NCI-H2081 (cell line): ENCODE data around the gene PCNX4.

Experiments used
- DNase-seq, 2 experiments: peaks; one replicate each; lab custom pipeline; 2025; lab: John Stamatoyannopoulos, UW

Gene PCNX4

GRCh38 chr14:60102389-60102788, 10.7 kb downstream of the PCNX4 start:
- DNase-seq = no peak

DNA sequence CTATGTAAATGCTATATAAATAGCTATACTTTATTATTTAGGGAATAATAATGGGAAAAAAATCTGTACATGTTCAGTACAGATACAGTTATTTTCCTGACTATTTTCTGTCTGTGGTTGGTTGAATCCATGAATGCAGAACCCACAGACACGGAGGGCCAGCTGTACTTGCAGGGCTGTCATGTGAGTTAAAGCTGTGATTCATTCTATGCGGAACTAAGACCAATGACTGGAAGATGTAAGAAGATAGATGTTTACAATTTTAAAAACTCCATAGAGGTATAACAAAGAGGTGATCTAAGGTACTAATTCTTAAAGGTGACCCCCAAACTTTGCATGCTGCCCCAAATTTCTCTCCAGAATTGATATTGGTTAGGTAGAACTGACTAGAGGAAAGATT, 14.6 kb downstream of the PCNX4 start:
- no peak for DNase-seq

DNA sequence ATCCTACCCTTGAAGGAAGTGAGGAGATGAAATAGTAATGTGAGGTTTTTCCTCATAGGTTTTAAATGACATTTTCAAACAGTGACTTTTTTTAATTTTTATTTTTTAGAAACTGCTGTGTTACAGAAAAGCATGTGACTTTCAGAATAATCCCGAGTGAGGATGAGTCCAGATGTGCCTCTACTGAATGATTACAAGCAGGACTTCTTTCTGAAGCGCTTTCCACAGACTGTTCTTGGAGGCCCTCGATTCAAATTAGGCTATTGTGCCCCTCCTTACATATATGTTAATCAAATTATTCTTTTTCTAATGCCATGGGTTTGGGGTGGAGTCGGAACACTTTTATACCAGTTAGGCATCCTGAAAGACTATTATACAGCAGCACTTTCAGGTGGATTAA, 15.8 kb downstream of the PCNX4 start:
- no peak for DNase-seq

- no peak for DNase-seq
Observed at GRCh38 chr14:60111732-60112131, 20.0 kb downstream of the PCNX4 start.

DNA sequence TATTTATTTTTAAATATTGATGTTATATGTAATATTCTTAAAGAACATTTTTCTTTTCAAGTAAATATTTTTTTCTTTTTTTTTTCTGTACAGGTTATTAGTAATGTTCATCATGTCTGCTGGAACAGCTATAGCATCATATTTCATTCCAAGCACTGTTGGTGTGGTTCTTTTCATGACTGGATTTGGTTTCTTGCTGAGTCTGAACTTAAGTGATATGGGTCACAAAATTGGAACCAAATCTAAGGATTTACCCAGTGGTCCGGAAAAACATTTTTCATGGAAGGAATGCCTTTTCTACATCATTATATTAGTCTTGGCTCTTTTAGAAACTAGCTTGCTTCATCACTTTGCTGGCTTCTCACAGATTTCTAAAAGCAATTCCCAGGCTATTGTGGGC, 23.2 kb downstream of the PCNX4 start:
- DNase-seq = no peak

DNA sequence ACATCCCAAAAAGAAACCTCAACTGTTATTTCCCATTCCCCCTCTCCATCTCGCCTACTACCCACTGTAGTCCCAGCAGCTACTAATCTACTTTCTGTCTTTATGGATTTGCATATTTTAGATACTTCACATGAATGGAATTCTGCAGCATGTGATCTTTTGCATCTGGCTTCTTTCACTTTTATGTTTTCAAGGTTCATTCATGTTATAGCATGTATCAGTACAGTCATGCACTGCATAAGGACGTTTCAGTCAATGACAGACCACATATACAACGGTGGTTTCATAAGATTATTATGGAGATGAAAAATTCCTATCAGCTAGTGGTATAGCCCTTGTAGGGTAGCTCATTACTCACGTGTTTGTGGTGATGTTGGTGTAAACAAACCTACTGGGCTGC, 24.5 kb downstream of the PCNX4 start:
- no peak for DNase-seq

DNA sequence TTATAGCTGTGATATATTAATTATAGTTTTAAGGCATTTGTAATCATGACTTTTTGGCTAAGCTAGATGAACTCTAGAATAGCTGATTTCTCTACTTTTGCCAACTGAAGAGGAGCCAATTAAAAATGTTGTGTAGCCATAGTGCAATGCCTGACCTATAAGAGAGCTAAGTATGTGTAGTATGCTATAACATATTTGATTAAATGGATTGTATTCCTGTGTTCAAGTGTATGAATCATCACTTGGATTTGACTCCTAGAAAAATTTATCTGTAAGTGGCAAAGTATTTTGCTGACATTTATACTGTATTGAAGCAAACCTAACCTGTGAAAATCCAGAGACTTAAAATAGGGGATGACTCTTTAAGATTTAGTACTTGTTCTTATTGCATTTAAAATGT, 34.2 kb downstream of the PCNX4 start:
- DNase-seq = no peak

GRCh38 chr14:60133487-60133886, 41.8 kb downstream of the PCNX4 start:
- DNase-seq = no peak

DNA sequence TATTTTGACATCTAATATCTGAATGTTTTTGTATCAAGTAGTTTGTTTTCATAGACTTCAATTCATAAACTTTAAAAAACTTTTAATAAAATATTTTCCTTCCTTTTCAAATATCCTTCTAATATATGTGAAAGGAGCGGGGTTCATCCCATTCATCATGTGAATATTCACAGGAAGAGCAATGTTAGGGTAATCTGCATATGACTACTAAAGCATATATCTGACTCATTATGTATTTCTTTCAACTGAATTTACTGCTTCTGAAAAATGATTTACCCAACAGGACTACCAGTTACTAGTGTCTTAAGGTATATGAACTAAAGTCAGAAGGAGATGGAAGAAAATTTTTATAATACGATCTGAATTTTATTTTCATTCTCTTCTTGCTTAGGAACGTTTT, 43.0 kb downstream of the PCNX4 start:
- no peak for DNase-seq

DNA sequence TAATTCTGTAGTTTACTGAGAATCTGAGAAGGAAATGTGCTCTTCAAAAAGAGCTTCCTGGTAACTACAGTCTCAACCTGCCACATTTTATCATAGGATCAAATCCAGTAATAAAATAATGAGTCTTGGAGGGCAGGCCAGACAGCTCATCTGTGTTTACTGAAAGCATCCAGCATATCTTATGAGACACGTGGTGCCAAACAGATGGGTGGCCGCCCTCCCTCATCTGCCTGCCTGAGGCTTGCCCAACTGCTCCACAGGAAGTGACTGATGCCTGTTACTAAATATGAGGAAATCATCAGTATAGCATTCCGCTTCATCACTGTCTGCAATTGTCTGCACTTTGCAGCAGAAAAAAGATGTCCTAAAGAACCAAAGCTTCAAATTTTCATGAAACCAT, 60.0 kb downstream of the PCNX4 start:
- DNase-seq = peak; percentile 17 to 59

DNA sequence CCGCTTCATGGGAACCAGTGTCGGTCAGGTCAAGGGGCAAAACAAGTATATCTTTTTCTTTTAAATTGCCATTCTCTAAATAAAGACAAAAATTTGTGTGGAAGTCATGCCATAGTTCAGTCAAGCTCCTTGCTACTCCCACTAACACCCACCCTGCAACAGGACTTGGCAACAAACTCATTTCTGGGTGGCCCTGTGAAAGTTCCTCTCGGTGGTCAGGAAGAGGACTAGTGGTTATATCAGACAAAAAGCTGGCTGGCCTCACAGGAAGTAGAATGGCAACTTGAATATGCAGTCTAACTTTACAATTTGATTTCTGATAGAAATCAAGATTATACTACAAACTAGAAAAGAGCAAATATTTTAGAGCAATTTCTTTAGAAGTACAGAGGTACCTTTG, 62.3 kb downstream of the PCNX4 start:
- no peak for DNase-seq

GRCh38 chr14:60154671-60155070, 62.9 kb downstream of the PCNX4 start:
- no peak for DNase-seq

DNA sequence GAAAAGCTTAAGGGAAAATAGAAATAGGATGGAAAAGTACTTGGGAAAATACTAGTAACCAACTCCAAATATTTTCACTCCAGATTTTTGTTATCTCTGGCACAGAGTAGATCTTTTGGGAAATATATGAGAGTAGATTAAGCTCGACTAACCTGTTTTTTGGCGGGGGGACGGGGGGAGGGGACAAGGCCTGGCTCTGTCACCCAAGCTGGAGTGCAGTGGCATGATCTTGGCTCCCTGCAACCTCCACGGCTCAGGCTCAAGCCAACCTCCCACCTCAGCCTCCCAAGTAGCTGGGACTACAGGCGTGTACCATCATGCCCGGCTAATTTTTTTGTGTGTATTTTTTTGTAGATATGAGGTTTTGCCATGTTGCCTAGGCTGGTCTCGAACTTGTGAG, 68.7 kb downstream of the PCNX4 start:
- DNase-seq = no peak

DNA sequence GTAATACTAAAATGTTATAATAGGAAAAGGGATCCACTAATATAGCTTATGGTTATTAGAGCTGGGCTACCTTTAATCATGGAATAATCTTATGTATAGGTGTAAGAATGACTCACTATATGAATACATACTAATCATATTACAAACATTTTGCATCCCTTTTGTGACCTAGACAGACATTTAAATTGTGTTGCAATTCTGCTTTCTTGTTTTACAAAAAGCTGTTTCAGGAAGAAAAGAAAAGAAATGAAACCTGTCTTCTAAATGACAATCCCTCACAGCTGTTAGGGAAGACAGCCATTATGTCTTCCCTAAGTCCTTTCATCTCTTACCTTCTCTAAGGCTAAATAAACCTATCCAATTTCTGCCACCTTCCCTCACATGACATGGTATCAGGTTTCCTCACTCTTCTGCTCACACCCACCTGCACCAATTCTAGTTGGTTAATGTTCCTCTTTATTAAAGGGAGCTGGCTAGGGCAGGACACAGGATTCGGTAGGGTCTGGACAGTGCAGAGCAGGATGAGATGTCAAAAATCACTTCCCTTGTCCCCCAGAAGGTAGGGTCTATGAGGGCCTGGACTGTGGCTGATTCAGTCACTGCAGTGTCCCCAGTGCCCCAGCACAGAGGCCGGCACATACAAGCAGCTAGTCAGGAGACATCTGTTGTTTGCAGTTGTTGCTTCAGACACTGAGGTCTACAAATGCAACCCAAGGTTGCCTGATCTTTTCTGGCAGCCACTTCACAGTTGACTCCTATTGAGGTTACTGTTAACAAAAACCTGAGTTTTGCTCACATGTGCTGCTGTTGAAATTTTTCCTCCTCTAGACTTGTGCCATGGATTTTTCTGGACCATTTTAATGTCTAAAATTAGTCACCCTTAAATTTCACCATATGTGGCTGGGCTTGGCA, 69.7 kb downstream of the PCNX4 start:
- DNase-seq = peak; percentile 50 to 70

DNA sequence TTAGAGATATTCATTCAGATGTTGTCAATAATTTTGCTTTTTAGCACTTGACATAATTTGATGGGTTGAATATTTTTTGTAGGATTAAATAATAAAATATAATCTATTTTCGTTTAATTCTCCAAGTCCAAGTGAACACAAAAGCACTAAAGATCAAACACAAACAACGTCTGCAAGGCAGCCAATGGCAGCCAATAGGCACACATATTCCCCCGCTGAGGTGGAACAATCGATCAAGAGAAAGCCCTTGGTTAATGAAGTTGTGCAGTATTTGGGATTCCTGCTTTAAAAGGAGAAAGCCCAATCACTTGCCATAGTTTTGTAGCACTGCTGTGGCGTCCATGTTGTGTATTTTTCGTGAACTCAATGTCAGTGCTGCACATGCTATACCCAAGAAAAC, 72.0 kb downstream of the PCNX4 start:
- DNase-seq = peak; percentile 10 to 58

GRCh38 chr14:60164404-60164711, 72.6 kb downstream of the PCNX4 start:
- no peak for DNase-seq

- peak; percentile 81 to 86 for DNase-seq
Observed at GRCh38 chr14:60164712-60165546, 73.2 kb downstream of the PCNX4 start, which contains the start of gene DHRS7. DHRS7 (minus strand) TSS chr14:60165398; CDS start chr14:60165309, 89 bp downstream.

DNA sequence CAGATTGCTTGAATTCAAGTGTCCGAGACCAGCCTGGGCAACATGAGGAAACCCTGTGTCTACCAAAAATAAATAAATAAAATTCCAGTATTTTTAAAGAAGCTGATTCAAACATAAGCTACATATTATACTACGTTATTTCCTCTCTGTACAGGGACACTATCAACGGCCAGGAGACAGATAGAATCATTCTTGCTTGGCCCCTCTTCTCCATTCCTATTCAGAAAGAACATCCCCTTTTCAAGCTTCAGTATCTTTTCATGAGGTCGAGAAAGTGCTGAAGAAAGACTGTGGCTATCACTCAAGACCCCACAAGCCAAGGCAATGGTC, 73.8 kb downstream of the PCNX4 start:
- DNase-seq = no peak

DNA sequence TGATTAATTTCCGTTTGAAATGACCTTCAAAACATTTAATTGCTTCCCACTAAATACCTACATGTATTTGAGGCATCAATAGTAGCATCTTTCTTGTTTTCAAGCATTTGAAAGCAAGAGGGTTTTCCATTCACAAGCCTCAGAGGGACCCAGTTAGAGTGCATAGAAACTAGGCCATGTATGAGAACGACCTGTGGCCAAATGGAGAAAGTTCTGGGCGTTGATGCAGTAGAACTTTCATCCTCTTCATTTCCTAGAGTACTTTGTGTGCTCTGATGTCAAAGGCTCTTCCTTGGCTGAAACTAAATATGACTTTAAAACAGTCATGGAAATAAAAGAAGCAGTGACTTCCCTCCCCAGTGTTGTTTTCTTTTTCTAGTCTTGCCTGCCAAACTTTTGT, 74.4 kb downstream of the PCNX4 start:
- DNase-seq = no peak

GRCh38 chr14:60169722-60170121, 78.0 kb downstream of the PCNX4 start:
- DNase-seq = no peak

DNA sequence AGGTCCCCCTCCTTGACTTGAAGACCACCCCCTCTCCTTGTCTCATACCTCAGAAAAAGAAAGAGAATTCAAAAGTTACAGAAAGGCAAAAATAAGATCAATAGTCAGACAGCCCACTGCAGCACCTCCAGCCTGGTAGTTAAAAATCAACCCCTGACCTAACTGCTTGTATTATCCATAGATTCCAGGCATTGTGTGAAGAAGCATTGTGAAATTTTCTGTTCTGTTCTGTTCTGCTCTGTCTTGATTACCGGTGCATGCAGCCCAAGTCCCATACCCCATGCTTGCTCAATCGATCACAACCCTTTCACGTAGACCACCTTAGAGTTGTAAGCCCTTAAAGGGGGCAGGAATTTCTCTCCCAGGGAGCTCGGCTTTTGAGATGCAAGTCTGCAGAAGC, 79.2 kb downstream of the PCNX4 start:
- no peak for DNase-seq

GRCh38 chr14:60171690-60172089, 80.0 kb downstream of the PCNX4 start:
- DNase-seq = no peak
